Tibial nerve (tissue), 4 donors: ENCODE data around the gene SUV39H1.

Source experiments
- CTCF ChIP-seq, 5 experiments: fragments of 200-600 bp in 3 of 5; fragments of 450-650 bp in 2 of 5; sonication (generic) in 3 of 5; IDR thresholded peaks; one replicate each; pipeline ENCODE4 v1.5.1; 2016 to 2019; ENCODE audit warnings: antibody characterized with exemption in 5 of 5, mild to moderate bottlenecking in 3 of 5, moderate library complexity in 2 of 5
- EP300 ChIP-seq, 2 donors: sonication (generic); formaldehyde crosslinking; IDR thresholded peaks; one replicate each; pipeline ENCODE4 v1.6.1; 2017; ENCODE audit warnings: antibody characterized with exemption in 2 of 2, mild to moderate bottlenecking in 1 of 2
- POLR2A ChIP-seq, 2 donors: fragments of 450-650 bp; IDR thresholded peaks; one replicate each; pipeline ENCODE4 v1.6.1; 2017; ENCODE audit warnings: antibody characterized with exemption in 2 of 2, mild to moderate bottlenecking in 2 of 2, moderate library complexity in 2 of 2

GRCh38 chrX:48696301-48696908 lies at the start of gene SUV39H1:
- TF ChIP-seq EP300 (IDR thresholded peaks at IDR 0.05) (peak; percentile 30 to 94), CTCF (IDR thresholded peaks at IDR 0.05) (peak in 1 of 5 experiments; percentile 14), POLR2A (IDR thresholded peaks at IDR 0.05) (peak; percentile 70 to 88)
